ENCODE results near the gene NEO1. TPM values are rescaled to one million over a fixed set of nuclear protein-coding genes. Genes with fewer than 3 reads are reported as not detected.

NEO1 gene
- total RNA-seq, 1 donor from 2014 or later: 30.3 TPM

DNA sequence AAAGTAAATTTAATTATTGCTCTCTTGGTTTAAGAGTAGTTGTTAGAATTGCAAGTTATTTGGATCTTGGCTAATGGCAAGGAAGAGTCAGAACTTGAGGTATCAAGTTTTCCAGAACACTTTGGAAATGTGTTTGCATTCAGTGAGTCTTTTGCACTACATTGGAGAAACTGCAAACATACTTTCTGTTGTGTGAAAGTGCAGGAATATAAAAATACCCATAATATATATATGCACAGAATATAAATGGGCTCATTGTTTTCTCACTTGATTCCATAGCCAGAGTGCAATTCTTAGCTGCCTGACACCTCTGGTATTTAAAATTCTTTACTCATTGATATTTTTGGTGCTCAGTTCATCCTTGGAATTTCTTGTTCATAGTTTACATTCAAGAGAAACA is 223.6 kb downstream of the NEO1 start:
- Mint-ChIP-seq H3K4me1 (ENCODE audit: low read depth, unreplicated experiment) (peaks cover 2% of the 10 kb centered on the region), H3K36me3 (ENCODE audit: low read depth, unreplicated experiment) (peaks cover 1% of the 10 kb centered on the region), H3K27me3 (ENCODE audit: low read depth, unreplicated experiment) (no peaks in the 10 kb centered on the region), H3K4me3 (ENCODE audit: unreplicated experiment) (no peak overlapping the region), H3K9me3 (ENCODE audit: unreplicated experiment) (no peaks in the 10 kb centered on the region), H3K27ac (ENCODE audit: unreplicated experiment) (no peak overlapping the region)
- no peak overlapping the region for H3K4me2 ChIP-seq (ENCODE audit: low read length)
- H3K4me1 ChIP-seq (ENCODE audit: insufficient read depth, low read length): no peaks in the 10 kb centered on the region
- no peak overlapping the region for H3K4me3 ChIP-seq (ENCODE audit: insufficient read depth, low read depth, low read length)
- no peaks in the 10 kb centered on the region for H3K79me2 ChIP-seq (ENCODE audit: insufficient read depth, low read length)
- TF ChIP-seq, protein P1, sequence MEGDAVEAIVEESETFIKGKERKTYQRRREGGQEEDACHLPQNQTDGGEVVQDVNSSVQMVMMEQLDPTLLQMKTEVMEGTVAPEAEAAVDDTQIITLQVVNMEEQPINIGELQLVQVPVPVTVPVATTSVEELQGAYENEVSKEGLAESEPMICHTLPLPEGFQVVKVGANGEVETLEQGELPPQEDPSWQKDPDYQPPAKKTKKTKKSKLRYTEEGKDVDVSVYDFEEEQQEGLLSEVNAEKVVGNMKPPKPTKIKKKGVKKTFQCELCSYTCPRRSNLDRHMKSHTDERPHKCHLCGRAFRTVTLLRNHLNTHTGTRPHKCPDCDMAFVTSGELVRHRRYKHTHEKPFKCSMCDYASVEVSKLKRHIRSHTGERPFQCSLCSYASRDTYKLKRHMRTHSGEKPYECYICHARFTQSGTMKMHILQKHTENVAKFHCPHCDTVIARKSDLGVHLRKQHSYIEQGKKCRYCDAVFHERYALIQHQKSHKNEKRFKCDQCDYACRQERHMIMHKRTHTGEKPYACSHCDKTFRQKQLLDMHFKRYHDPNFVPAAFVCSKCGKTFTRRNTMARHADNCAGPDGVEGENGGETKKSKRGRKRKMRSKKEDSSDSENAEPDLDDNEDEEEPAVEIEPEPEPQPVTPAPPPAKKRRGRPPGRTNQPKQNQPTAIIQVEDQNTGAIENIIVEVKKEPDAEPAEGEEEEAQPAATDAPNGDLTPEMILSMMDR (IDR thresholded peaks at IDR 0.05; ENCODE audit: insufficient read depth, low read depth, low read length): no peak
- no peak for TF ChIP-seq EZH2 (IDR thresholded peaks at IDR 0.05; ENCODE audit: insufficient read depth, low read length)
- H4K20me1 ChIP-seq (ENCODE audit: insufficient read depth, low read length): no peaks in the 10 kb centered on the region
- no peak overlapping the region for H3K9ac ChIP-seq (ENCODE audit: low read length)
- H3K27ac ChIP-seq (ENCODE audit: low read depth, low read length): no peak overlapping the region
- no peak for FAIRE-seq
- no peak overlapping the region for H2AFZ ChIP-seq (ENCODE audit: low read depth, low read length)
- no peaks in the 10 kb centered on the region for H3K9me3 ChIP-seq (ENCODE audit: insufficient read depth, low read depth, low read length)
- no peaks in the 10 kb centered on the region for H3K36me3 ChIP-seq (ENCODE audit: insufficient read depth, low read length)
- H3K27me3 ChIP-seq (ENCODE audit: insufficient read depth, low read length): no peaks in the 10 kb centered on the region
- DNase-seq (ENCODE audit: low read depth): no peak

DNA sequence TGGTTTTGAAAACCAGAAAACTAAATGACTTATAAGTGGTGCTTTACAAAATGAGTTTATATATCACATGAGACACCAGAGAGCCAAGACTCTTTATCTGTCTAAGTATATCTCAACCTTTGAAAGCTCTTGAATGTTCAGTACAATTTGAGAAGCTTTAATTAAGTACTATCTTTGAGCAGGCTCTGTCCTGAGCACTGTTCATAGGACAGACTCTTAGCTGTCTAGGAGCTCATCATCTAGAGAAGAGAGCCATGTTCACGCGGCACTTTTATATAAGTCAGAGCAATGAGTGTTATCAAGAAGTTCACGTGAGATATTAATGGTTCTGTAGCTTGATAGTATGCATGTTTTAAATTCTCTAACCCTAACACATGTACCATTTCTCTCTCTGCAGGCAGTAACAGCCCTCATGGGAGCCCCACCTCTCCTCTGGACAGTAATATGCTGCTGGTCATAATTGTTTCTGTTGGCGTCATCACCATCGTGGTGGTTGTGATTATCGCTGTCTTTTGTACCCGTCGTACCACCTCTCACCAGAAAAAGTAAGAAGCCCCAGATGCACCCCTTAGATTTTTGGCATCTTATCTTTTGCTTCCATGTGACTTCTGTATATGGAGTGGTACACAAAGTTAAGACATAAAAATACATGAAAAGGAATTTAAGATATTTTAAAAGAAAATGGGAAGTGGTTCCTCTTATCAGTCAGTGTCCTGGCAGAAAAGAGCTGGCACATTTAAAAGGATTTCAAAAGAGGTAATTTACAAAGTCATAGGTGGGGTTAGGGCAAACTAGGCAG is 230.5 kb downstream of the NEO1 start:
- no peak overlapping the region for H3K4me2 ChIP-seq (ENCODE audit: low read length)
- no peaks in the 10 kb centered on the region for H4K20me1 ChIP-seq (ENCODE audit: insufficient read depth, low read length)
- Mint-ChIP-seq H3K27me3 (ENCODE audit: low read depth, unreplicated experiment) (no peaks in the 10 kb centered on the region), H3K4me3 (ENCODE audit: unreplicated experiment) (no peak overlapping the region), H3K4me1 (ENCODE audit: low read depth, unreplicated experiment) (peaks cover 23% of the 10 kb centered on the region), H3K27ac (ENCODE audit: unreplicated experiment) (no peak overlapping the region), H3K36me3 (ENCODE audit: low read depth, unreplicated experiment) (peaks cover 1% of the 10 kb centered on the region), H3K9me3 (ENCODE audit: unreplicated experiment) (no peaks in the 10 kb centered on the region)
- TF ChIP-seq EZH2 (IDR thresholded peaks at IDR 0.05; ENCODE audit: insufficient read depth, low read length): no peak
- TF ChIP-seq, protein P1 (IDR thresholded peaks at IDR 0.05; ENCODE audit: insufficient read depth, low read depth, low read length): no peak
- H3K27me3 ChIP-seq (ENCODE audit: insufficient read depth, low read length): no peaks in the 10 kb centered on the region
- no peak overlapping the region for H3K4me3 ChIP-seq (ENCODE audit: insufficient read depth, low read depth, low read length)
- no peaks in the 10 kb centered on the region for H3K9me3 ChIP-seq (ENCODE audit: insufficient read depth, low read depth, low read length)
- H3K4me1 ChIP-seq (ENCODE audit: insufficient read depth, low read length): no peaks in the 10 kb centered on the region
- DNase-seq (ENCODE audit: low read depth): no peak
- H2AFZ ChIP-seq (ENCODE audit: low read depth, low read length): no peak overlapping the region
- H3K27ac ChIP-seq (ENCODE audit: low read depth, low read length): no peak overlapping the region
- H3K9ac ChIP-seq (ENCODE audit: low read length): no peak overlapping the region
- no peaks in the 10 kb centered on the region for H3K36me3 ChIP-seq (ENCODE audit: insufficient read depth, low read length)
- no peaks in the 10 kb centered on the region for H3K79me2 ChIP-seq (ENCODE audit: insufficient read depth, low read length)
- no peak for FAIRE-seq

DNA sequence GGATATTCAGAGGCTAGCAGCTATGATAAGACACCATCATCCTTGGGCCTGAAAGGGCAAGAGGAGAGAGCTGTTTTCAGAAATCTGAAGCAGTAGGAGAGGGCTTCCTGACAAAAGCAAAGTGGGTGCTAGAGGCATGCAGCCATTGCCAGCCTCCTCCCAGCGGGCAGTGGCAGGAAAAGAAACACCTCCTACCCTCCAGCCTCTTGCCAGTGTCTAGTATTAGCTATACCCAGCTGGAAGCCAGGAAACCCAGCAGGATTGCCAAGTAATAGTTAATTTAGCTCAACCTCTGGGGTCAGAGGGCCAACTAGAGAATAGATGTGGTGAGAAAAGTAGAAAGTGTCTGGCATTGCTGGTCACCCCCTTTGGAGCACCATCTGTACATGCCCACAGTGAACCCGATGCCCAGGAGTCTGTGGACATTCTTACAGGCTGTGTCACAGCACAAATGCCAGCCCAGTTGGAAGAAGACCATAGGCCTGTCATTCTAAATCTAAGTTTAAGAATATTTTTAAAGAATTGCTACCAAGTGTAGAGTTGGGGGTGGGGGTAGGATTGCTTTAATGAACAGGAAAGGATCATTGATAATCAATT is 231.2 kb downstream of the NEO1 start:
- H3K9me3 Mint-ChIP-seq (ENCODE audit: unreplicated experiment): no peaks in the 10 kb centered on the region
- no peaks in the 10 kb centered on the region for H3K27me3 Mint-ChIP-seq (ENCODE audit: low read depth, unreplicated experiment)
- Histone ChIP-seq H3K9ac (ENCODE audit: low read length) (no peak overlapping the region), H3K4me2 (ENCODE audit: low read length) (no peak overlapping the region), H3K4me1 (ENCODE audit: insufficient read depth, low read length) (no peaks in the 10 kb centered on the region), H3K9me3 (ENCODE audit: insufficient read depth, low read depth, low read length) (no peaks in the 10 kb centered on the region), H3K4me3 (ENCODE audit: insufficient read depth, low read depth, low read length) (no peak overlapping the region), H3K79me2 (ENCODE audit: insufficient read depth, low read length) (no peaks in the 10 kb centered on the region), H3K27me3 (ENCODE audit: insufficient read depth, low read length) (no peaks in the 10 kb centered on the region), H3K36me3 (ENCODE audit: insufficient read depth, low read length) (no peaks in the 10 kb centered on the region), H2AFZ (ENCODE audit: low read depth, low read length) (no peak overlapping the region), H4K20me1 (ENCODE audit: insufficient read depth, low read length) (no peaks in the 10 kb centered on the region), H3K27ac (ENCODE audit: low read depth, low read length) (no peak overlapping the region)
- peaks cover 23% of the 10 kb centered on the region for H3K4me1 Mint-ChIP-seq (ENCODE audit: low read depth, unreplicated experiment)
- DNase-seq (ENCODE audit: low read depth) (no peak), FAIRE-seq (no peak)
- peaks cover 1% of the 10 kb centered on the region for H3K36me3 Mint-ChIP-seq (ENCODE audit: low read depth, unreplicated experiment)
- no peak overlapping the region for H3K4me3 Mint-ChIP-seq (ENCODE audit: unreplicated experiment)
- TF ChIP-seq, protein P1 (IDR thresholded peaks at IDR 0.05; ENCODE audit: insufficient read depth, low read depth, low read length): no peak
- TF ChIP-seq EZH2 (IDR thresholded peaks at IDR 0.05; ENCODE audit: insufficient read depth, low read length): no peak
- H3K27ac Mint-ChIP-seq (ENCODE audit: unreplicated experiment): peak overlapping the region; percentile 34
